SKM-1 treated with dmso at 0.1 percent for 144 hours (cell line): ENCODE measurements around the gene AHCTF1.
"Not testable (repeated sequence)": the region's sequence is repeated elsewhere in the genome, so short reads cannot be mapped to it uniquely, and the experiment has no call there.

Experiments used
- DNase-seq: peaks from one replicate; lab custom pipeline; 2025; ENCODE audit not compliant: unreplicated experiment; lab: John Stamatoyannopoulos, UW

AHCTF1 gene

DNA sequence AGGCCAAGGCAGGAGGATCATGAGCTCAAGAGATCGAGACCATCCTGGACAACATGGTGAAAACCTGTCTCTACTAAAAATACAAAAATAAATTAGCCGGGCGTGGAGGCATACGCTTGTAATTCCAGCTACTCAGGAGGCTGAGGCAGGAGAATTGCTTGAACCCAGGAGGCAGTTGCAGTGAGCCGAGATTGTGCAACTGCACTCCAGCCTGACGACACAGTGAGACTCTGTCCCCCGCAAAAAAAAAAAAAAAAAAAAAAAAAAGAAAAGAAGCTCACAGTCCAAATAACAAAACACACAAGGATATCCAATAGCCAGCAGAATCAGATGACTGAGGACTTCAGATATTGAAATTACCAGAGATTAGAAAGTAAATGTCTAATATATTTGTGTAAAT is 11.8 kb downstream of the AHCTF1 start:
- no peak for DNase-seq

DNA sequence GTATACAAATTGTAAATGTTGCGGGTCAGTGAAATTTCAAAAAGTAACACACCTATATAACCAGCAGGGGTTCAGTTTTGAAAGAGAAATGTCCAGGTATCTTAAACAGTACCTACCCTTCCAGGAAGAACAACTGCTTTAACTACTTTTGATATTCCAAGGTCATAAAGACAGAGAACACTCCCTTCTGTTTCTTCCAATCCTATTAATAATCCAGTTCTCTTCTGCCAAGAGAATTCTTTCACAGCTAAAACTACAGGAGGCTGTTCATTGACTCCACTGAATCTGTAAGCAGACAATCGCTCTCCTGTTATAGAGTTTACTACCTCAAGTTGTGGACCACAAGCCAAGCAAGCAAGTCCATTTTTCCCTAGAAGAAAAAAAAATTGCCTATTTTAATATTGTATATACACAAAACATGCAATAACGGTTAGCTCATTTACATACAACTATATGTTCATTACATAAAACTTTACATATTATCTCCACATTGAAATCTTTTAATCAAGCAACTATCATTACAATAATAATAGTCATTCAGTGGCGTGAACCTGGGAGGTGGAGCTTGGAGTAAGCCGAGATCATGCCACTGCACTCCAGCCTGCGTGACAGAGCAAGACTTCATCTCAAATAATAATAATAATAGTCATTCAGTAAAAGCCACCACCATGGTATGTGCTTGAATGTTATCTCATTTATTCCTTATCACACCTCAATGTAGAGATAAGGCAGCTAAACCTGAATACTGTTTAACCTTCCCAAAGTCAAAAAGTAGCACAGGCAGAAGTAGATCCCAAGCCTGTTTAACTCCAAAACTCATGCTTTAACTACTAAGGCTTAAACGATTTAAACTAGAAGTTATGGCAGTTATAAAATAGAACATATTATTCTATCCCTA is 15.5 kb downstream of the AHCTF1 start:
- not testable (repeated sequence) for DNase-seq

DNA sequence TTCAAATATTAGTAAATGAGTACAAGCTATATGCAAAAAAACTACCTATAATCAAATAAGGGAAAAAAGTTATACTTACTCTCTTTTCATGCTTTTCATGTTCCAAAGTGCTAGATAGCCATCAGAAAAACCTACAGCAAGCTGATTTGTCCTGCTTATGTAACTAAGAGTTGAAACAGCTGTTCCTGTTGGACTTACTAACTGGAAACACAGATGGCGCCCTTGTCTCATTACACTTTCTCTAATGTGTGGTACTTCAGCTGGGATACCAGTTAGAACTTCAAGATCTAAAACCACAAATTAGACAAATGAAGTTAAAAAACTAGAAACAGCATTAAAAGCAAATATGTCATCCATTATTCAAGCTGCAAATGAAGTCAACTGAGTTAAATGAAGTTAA is 24.3 kb downstream of the AHCTF1 start:
- DNase-seq: no peak

DNA sequence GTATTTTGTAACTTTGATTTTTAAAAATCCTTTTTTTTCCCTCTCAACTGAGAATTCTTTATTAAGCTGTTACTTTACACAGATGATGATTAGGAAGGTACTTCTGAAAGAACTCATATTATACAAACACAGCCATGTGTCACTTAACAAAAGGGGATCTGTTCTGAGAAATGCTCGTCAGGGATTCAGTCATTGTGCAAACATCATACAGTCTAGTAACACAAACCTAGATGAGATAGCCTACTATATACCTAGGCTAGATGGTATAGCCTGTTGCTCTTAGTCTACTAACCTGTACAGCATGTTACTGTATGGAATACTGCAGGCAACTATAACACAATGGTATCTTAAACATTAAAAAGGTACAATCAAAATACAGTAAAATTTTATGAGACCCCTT is 24.9 kb downstream of the AHCTF1 start:
- DNase-seq: no peak

DNA sequence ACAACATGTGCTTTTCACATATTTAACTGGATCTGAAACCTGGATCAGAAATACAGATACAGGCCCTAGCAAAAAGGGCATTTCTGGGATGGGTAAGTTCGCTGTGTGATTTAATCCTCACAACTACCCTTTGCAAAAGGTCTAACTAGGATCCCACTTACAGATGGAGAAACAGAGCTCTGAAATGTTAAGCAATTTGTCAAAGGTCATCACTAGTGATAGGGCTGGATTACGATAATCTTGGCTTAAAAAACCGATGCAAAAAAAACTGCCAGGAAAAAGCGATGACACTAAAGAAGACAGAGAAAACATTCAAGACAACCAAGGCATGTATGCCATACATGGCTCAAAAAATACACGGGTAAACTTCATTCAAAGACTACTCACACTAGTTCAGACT is 29.9 kb downstream of the AHCTF1 start:
- DNase-seq: no peak

DNA sequence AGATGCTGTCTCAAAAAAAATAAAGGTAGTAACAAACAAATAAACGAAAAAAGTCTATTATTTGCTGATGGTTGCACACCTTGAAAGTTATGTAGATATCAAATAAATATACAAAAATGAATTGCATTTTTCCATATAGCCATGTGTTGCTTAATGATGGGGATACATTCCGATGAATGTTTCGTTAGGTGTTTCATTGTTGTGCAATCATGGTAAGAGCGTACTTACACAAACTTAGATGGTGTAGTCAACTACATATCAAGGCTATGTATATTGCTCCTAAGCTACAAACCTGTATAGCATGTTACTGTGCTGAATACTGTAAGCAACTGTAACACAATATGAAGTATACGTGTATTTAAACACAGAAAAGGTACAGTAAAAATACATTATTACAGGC is 34.4 kb downstream of the AHCTF1 start:
- no peak for DNase-seq

DNA sequence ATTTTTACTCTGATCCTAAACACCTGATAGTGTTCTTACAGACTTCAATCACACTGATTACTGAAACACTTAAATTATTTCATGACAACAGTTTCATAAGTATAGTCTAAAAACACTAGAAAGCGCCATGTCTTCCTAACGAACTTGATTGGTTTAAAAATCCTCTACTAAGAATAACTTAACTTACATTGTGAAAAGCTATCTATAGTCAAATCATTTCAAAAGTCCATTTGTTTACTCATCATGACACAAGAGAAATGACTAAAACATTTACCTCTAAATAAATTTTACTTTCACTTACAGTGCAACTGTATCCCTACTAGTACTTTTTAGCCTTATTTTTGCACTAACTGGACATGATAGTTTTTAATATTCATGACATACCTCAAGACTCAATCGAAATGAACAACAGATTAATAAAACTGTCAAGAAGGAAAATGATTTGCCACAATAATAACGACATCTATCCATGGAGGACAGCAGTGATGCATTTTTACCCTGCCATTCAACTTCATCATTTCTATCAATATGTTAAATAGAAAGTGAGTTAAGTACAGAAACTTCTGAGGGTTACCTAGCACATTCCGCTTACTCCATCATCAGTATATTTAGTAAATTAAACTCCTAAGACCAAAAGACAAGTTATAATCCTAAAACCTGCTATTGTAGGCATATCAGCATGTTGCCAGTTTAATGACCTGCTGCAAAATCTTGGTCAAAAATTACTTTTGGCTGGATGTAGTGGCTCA is 38.4 kb downstream of the AHCTF1 start:
- DNase-seq: no peak

DNA sequence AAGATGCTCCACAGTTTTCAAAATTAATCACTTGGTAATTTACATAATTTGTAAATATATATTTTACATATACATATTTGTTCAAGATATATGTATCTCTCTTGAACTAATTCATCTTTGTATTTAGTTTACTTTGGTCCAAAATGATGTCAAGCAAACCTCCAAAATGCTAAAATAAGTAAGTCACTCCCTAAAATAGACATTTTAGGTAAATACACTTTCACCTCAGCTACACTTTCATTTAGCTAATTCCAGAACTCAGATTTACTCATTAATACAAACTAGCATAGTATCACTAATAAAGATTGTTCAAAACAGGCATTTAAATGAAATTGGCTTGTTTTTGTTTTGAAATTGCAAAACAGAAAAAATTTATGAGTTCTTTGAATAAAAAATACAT is 40.6 kb downstream of the AHCTF1 start:
- no peak for DNase-seq

DNA sequence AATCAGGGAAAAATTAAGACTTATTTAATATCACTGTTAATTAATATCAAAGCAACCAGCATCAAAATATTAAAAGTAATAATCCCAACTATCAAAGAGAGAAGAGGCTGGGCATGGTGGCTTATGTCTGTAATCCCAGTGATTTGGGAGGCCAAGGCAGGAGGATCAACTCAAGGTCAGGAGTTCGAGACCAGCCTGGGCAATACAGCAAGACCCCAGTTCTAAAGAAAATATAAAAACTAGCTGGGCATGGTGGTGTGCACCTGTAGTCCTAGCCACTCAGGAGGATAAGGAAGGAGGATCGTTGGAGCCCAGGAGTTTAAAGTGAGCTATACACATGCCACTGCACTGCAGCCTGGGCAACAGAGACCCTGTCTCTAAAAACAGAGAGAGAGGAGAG is 43.2 kb downstream of the AHCTF1 start:
- no peak for DNase-seq

DNA sequence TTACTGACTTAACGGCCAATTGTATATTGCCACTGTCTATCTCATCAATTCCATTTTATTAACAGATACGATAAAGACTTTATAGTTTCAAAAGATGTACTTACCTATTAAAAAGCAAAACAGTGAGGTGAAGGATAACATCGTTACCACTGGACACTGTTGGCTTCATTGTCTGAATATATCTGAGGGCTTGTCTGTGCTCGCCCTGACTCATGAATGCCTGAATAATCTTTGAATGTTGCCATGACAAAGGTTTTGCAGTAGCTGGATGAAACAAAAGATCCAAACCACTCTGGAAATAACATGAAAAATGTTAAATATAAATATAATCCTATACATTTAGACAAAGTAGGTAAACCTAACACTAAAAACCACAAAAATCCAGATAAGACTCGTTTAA is 46.4 kb downstream of the AHCTF1 start:
- DNase-seq: not testable (repeated sequence)

DNA sequence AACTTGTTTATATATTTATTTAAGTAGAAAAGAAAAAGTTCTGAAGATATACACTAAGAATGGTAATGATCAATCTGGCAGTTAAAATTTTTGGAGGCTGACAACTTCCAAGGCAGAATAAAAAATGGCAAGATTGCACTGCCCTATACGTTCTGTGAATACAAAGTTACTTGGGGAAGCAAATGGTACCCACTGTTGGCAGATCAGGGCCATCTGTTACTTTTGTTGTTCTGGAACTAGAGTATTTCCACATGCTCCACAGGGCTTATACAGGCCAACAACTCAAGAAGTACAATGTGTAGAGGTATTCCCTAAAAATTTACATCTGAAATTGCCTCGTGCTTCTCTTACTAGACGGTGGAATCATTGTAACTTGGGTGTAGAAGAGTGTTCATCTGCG is 53.2 kb downstream of the AHCTF1 start:
- no peak for DNase-seq

DNA sequence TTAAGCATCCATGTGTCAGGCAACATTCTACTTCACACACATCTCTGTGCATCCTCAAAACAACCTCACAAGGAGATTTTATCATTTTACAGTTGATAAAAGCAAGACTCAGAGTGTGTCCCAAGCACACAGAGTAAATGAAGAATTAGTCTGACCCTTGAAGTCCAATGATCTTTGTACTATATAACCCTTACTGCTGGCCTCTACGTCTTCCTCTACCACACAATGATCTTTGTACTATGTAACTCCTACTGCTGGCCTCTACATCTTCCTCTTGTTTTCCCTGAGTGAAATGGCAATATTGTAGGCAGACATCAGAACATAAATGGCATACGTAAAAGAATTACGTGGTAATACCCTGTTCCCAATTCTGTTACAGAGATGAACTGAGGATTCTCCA is 55.3 kb downstream of the AHCTF1 start:
- DNase-seq: no peak

DNA sequence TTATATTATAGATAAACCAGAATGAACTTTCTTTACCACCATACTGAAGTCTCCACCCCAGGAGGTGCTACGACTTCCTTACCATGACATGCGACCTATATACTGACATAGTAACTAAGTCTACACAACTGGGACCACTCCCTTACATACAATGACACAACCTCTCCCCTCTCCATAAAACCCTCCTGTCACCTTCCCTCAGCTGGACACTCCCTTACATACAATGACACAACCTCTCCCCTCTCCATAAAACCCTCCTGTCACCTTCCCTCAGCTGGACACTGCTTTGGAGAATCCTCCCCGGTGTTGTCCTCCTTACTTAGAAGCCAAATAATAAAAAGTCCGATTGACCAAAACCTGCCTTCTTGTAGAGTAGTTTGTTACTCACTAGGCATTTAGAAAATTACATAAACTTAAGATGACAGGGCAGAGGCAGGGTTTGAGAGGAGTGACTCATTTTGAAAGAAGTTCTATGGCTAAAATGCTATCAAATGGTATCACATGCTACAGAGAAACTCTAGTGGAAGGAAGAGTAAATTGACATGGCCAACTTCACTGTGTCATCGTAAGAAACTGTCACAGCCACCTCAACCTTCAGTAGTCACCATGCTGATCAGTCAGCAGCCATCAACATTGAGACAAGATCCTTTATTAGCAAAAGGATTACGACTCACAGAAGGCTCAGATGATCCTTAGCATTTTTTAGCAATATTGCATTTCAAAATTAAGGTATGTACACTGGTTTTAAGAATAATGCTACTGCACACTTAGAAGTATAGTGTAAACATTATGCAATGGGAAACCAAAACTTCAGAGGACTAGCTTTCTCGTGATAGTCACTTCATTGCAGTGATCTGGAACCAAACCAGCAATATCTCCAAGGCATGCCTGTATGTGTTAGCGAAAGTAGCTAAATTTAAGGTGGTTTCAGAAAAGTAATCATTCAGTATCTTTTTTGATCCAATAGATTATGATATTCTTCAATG is 56.4 kb downstream of the AHCTF1 start:
- no peak for DNase-seq

DNA sequence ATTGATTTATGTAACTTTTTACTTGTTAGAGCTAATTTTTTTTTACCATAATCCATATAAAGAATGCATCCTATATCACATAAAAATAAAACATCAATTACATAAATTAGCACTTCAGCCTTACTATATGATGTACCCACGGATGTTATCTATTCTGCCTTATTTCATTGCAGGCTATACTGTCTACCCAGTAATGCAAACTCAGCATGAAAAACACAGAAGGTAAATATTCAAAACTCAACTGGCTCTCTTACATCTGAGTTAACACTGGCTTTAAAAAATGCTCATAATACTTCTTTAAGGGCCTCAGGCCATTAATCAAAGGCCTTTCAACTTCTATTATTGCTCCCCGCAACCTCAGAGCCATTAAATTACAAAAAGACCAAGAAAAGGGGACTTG is 65.8 kb downstream of the AHCTF1 start:
- DNase-seq: no peak

DNA sequence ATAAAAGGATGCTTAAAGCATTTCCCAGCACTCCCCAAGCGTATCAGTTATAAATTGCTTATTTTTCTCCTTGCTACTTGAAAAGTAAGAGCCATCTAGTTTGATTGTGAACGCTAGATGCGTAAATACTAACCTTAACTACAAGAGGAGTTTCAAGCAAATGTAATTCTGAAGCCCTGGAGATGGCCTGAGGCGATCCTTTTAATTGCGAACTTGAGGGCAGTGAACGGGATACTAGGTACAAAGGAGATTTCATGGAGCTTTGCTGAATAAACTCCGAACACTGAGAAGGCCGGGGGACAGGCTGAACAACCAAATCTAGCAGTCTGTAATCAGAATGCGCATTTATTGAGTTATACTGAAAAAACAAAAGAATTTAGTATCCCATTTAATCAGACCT is 68.0 kb downstream of the AHCTF1 start:
- DNase-seq: not testable (repeated sequence)

DNA sequence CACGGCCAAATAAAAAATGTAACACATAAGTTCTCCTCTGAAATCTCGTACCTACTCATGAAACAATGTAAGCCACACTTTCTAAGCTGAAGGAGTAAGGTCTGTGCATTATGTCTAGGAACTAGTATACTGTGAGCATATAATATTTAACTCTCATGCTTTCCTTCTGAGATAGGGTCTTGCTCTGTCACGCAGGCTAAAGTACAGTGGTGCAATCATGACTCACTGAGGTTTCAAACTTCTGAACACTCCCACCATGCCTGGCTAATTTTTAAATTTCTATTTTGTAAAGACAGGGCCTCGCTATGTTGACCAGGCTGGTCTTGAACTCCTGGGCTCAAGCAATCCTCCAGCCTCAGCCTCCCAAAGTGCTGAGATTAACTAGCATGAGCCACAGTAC is 71.3 kb downstream of the AHCTF1 start:
- no peak for DNase-seq

DNA sequence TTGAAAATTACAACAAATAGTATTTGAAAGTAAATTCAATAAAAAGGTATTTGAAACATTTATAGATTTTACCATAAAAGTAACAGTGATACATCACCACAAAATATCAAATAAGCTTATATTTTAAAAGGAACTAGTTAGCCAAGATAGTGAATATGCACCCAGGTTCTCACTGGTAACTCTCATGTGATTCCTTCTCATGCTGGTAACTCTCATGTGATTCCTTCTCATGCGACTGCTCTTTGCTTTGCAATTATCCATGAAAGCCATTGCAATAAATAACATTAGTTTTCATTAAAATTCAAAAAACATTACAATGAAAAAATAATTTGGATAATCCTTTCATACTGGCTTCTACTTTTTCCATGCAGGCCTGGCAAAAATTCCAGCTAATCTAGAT is 75.4 kb downstream of the AHCTF1 start:
- DNase-seq: no peak

DNA sequence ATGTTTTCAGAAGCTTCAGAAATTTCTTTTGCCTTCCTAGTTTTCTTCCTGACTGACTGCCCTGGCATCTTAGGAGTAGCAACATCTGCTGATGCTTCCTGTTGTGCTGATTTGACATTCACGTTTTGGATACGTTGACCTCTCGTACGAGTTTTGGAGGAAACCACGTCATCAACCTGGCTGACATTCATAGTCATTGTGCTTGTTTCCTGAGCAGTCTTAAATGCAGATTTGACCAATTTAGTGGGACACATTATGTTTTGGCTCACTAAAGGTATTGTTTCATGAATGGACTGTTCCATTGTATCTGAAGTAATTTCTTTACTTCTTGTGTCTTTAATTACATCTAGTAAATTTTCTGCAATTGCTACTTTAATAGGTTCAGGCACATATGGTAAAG is 81.1 kb downstream of the AHCTF1 start:
- not testable (repeated sequence) for DNase-seq

DNA sequence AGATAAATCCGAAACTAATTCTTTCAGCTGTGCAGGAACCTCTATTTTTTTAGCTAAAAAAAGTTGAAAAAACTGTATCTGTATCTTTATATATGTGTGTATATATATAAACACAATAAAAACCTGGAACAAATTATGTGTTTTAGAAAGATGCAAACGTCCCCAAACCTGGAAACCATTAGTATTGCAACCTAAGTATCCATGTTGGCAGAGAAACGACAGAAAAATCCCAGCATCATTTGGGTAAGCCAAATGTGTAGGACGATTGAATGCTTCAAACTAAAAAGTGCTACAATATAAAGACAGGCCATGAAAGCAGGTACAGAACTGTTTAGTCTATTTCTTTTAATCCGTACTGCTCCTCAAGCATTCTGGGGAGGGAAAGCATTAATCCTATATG is 87.9 kb downstream of the AHCTF1 start:
- no peak for DNase-seq

DNA sequence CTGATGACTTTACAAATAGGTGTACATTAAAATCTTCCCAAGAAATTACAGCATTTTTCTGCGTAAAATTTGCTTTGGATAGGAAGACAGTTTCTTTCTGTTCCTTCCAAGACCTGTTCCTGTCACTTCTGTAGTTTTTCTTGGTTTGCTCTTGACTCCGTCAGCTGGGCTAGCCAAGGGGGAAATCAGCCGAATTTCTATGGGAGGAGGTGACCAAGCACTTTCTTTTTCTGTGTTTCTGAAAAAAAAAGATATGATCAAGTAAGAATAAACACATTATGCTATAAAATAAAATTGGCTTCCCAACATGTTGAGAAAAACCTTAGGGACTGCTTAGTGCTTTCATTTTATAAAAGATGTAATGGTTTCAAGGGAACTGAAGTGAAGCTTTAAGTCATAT is 91.0 kb downstream of the AHCTF1 start:
- not testable (repeated sequence) for DNase-seq

DNA sequence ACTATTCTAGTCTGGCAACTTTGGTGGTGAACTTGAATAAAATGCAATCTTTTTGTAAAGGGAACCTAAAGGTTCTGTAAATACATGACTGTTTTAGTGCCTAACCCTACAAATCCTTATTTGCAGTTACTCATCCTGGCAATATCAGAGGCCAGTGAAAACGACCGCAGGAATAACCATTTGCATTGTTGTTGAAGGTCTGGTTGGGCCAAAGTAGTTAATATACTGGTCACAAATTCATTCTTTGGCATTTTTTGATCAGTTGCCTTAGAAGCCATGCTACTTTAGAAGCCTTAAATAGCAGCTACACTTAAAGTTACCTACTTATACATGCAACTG is 93.7 kb downstream of the AHCTF1 start:
- DNase-seq: no peak
